Activated gamma-delta T cell (primary cell): ENCODE measurements around the gene LARGE1.

Experiments used
- DNase-seq: peaks from one replicate; lab custom pipeline; 2025; lab: John Stamatoyannopoulos, UW

Gene LARGE1

GRCh38 chr22:33562501-33562900 lies 357.8 kb downstream of the LARGE1 start:
- DNase-seq = no peak

GRCh38 chr22:33561149-33561807 lies 359.0 kb downstream of the LARGE1 start:
- DNase-seq = no peak

- no peak for DNase-seq
Measured at GRCh38 chr22:33557836-33558235, 362.4 kb downstream of the LARGE1 start.

- no peak for DNase-seq
Measured at GRCh38 chr22:33555814-33556522, 364.3 kb downstream of the LARGE1 start.

GRCh38 chr22:33553493-33553892 lies 366.8 kb downstream of the LARGE1 start:
- no peak for DNase-seq

- no peak for DNase-seq
Measured at GRCh38 chr22:33544707-33545106, 375.6 kb downstream of the LARGE1 start.

- no peak for DNase-seq
Measured at GRCh38 chr22:33542722-33543121, 377.6 kb downstream of the LARGE1 start.

- DNase-seq = no peak
Measured at GRCh38 chr22:33542153-33542552, 378.1 kb downstream of the LARGE1 start.

GRCh38 chr22:33539902-33540751 lies 380.1 kb downstream of the LARGE1 start:
- DNase-seq = no peak

GRCh38 chr22:33539202-33539901 lies 380.9 kb downstream of the LARGE1 start:
- no peak for DNase-seq

- no peak for DNase-seq
Measured at GRCh38 chr22:33538277-33538885, 381.9 kb downstream of the LARGE1 start.

GRCh38 chr22:33537059-33537458 lies 383.2 kb downstream of the LARGE1 start:
- DNase-seq = no peak

- no peak for DNase-seq
Measured at GRCh38 chr22:33535937-33536875, 384.1 kb downstream of the LARGE1 start.

- no peak for DNase-seq
Measured at GRCh38 chr22:33529424-33530113, 390.7 kb downstream of the LARGE1 start.

GRCh38 chr22:33528183-33528582 lies 392.1 kb downstream of the LARGE1 start:
- DNase-seq = no peak

GRCh38 chr22:33526434-33527107 lies 393.7 kb downstream of the LARGE1 start:
- no peak for DNase-seq

GRCh38 chr22:33524511-33525260 lies 395.6 kb downstream of the LARGE1 start:
- DNase-seq = no peak

GRCh38 chr22:33521879-33522665 lies 398.2 kb downstream of the LARGE1 start:
- DNase-seq = no peak
